Upper lobe of left lung (tissue), 4 donors: ENCODE measurements around the gene UNC5A.

Experiments
- EP300 ChIP-seq, 4 donors: sonication (generic); formaldehyde crosslinking; IDR thresholded peaks; one replicate each; pipeline ENCODE4 v1.5.1; 2017; ENCODE audit warnings: antibody characterized with exemption in 4 of 4, control low read depth in 2 of 4
- POLR2A ChIP-seq, 4 donors: fragments of 450-650 bp; IDR thresholded peaks; one replicate each; pipeline ENCODE4 v1.5.1; 2016 to 2017; ENCODE audit warnings: antibody characterized with exemption in 4 of 4, mild to moderate bottlenecking in 2 of 4
- POLR2AphosphoS5 ChIP-seq, 2 donors: sonication (generic); formaldehyde crosslinking; IDR thresholded peaks; one replicate each; pipeline ENCODE4 v1.5.1; 2017; ENCODE audit warnings: antibody characterized with exemption in 2 of 2
- TF ChIP-seq, protein P1 (sequence below), 6 experiments: fragments of 450-650 bp in 4 of 6; fragments of 200-600 bp in 2 of 6; sonication (generic) in 2 of 6; IDR thresholded peaks; one replicate each; pipeline ENCODE4 v1.5.1; 2016 to 2019; ENCODE audit warnings: antibody characterized with exemption in 6 of 6

DNA sequence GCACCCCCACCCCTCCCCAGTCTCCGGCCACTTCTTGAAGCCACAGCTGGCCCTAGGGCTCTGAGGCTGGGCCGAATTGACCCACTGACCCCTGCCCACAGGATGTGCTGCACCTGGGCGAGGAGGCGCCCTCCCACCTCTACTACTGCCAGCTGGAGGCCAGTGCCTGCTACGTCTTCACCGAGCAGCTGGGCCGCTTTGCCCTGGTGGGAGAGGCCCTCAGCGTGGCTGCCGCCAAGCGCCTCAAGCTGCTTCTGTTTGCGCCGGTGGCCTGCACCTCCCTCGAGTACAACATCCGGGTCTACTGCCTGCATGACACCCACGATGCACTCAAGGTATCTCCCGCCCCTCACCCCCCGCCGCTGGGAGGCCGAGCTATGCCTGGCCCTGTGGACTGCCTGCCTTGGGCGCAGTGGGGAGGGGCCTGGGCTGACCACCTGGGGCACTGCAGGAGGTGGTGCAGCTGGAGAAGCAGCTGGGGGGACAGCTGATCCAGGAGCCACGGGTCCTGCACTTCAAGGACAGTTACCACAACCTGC, 67.5 kb downstream of the UNC5A start:
- TF ChIP-seq, protein P1, sequence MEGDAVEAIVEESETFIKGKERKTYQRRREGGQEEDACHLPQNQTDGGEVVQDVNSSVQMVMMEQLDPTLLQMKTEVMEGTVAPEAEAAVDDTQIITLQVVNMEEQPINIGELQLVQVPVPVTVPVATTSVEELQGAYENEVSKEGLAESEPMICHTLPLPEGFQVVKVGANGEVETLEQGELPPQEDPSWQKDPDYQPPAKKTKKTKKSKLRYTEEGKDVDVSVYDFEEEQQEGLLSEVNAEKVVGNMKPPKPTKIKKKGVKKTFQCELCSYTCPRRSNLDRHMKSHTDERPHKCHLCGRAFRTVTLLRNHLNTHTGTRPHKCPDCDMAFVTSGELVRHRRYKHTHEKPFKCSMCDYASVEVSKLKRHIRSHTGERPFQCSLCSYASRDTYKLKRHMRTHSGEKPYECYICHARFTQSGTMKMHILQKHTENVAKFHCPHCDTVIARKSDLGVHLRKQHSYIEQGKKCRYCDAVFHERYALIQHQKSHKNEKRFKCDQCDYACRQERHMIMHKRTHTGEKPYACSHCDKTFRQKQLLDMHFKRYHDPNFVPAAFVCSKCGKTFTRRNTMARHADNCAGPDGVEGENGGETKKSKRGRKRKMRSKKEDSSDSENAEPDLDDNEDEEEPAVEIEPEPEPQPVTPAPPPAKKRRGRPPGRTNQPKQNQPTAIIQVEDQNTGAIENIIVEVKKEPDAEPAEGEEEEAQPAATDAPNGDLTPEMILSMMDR (IDR thresholded peaks at IDR 0.05), result no peak
- TF ChIP-seq POLR2AphosphoS5 (IDR thresholded peaks at IDR 0.05) (no peak), EP300 (IDR thresholded peaks at IDR 0.05) (no peak), POLR2A (IDR thresholded peaks at IDR 0.05) (no peak)
